ENCODE data around the gene AUTS2.

Gene AUTS2

DNA sequence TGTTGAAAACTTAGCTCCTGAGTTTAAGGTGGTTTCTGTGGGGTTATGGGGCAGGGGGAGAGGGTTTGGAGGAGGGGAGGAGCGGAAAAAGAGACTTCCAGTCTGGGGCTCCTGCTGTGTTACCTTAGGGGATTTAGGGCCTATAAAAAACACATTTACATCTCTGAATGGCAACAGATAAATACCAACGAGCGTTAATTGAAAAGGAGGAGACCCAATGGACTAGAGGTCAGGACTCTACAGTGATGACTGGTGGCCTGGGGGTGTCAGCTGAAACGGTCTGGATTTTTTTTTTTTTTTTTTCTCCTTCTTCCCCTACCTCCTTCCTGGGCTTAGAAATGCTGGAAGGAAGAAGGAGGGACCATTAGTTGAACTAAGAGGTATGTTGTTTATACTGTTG, 47.4 kb downstream of the AUTS2 start:
- Mint-ChIP-seq H3K27ac (no peak overlapping the region), H3K4me1 (peaks cover 25% of the 10 kb centered on the region), H3K9me3 (no peaks in the 10 kb centered on the region), H3K36me3 (ENCODE audit: low read depth) (no peaks in the 10 kb centered on the region), H3K4me3 (no peak overlapping the region), H3K27me3 (ENCODE audit: low read depth) (no peaks in the 10 kb centered on the region)
- TF ChIP-seq, protein P1, sequence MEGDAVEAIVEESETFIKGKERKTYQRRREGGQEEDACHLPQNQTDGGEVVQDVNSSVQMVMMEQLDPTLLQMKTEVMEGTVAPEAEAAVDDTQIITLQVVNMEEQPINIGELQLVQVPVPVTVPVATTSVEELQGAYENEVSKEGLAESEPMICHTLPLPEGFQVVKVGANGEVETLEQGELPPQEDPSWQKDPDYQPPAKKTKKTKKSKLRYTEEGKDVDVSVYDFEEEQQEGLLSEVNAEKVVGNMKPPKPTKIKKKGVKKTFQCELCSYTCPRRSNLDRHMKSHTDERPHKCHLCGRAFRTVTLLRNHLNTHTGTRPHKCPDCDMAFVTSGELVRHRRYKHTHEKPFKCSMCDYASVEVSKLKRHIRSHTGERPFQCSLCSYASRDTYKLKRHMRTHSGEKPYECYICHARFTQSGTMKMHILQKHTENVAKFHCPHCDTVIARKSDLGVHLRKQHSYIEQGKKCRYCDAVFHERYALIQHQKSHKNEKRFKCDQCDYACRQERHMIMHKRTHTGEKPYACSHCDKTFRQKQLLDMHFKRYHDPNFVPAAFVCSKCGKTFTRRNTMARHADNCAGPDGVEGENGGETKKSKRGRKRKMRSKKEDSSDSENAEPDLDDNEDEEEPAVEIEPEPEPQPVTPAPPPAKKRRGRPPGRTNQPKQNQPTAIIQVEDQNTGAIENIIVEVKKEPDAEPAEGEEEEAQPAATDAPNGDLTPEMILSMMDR (IDR thresholded peaks at IDR 0.05; ENCODE audit: unreplicated experiment in 3 of 3): no peak

DNA sequence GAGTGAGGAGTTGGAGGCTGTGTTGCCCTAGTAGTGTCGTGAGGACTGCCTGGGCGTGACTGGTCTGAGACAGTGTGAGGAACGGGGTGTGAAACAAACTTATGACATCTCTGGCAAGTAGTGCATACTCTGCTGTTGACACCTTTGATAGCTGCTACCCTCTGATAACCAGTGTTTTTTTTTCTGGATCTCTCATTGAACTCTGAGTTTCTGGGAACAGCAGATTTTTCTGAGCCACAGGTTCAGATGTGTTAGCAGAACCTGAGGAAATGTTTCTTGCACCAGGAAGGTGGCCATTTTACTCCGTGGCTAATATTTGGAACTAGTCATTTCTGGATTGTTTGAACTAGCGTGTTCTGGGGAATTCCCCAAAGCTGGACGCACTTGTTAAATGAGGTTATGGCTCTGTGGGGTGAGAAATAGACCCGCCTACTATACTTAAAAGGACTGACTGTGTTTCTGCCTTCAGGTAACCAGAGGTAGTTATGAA, 52.9 kb downstream of the AUTS2 start:
- Mint-ChIP-seq H3K27me3 (ENCODE audit: low read depth) (no peaks in the 10 kb centered on the region), H3K36me3 (ENCODE audit: low read depth) (no peaks in the 10 kb centered on the region), H3K4me3 (no peak overlapping the region), H3K4me1 (peaks cover 24% of the 10 kb centered on the region), H3K27ac (no peak overlapping the region), H3K9me3 (no peaks in the 10 kb centered on the region)
- TF ChIP-seq, protein P1 (IDR thresholded peaks at IDR 0.05; ENCODE audit: unreplicated experiment in 3 of 3): no peak

DNA sequence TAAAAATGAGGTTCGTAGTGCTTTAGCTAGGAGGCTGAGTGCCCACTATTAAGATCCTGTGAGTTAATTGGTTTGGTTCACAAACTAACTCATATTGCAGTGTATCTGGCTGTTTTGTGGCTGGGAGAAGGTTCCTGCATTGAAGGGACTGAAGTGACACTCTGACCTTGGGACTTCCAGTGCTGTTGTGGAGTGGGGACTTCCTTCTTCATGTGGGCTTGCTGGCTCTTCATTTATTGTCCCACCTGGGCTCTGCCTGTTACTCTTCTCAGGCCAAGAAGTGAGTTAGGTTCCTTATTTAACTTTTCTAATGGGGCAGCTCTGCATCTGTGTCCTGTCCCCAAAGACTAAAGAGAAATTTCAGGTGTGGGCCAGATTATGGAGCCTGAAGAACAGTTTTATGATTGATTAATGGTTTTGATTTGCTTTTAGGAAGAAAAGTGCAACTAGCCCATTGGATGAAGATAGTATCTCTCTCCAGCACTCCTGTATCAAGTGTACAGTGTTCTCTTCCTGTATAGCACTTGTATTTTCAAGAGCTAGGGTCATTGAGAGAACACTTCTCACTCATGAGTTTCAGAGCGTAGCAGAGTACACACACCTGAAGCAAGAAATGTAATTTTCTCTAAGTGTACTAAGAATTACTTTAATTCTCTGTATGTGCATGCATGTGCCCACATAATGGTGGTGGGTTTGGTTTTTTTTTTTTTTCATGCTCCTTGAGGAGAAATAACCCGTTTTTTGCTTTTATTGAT, 54.8 kb downstream of the AUTS2 start:
- peaks cover 38% of the 10 kb centered on the region for H3K4me1 Mint-ChIP-seq
- H3K36me3 Mint-ChIP-seq (ENCODE audit: low read depth): no peaks in the 10 kb centered on the region
- no peak overlapping the region for H3K4me3 Mint-ChIP-seq
- H3K9me3 Mint-ChIP-seq: no peaks in the 10 kb centered on the region
- no peak overlapping the region for H3K27ac Mint-ChIP-seq
- TF ChIP-seq, protein P1 (IDR thresholded peaks at IDR 0.05; ENCODE audit: unreplicated experiment in 3 of 3): no peak
- no peaks in the 10 kb centered on the region for H3K27me3 Mint-ChIP-seq (ENCODE audit: low read depth)

DNA sequence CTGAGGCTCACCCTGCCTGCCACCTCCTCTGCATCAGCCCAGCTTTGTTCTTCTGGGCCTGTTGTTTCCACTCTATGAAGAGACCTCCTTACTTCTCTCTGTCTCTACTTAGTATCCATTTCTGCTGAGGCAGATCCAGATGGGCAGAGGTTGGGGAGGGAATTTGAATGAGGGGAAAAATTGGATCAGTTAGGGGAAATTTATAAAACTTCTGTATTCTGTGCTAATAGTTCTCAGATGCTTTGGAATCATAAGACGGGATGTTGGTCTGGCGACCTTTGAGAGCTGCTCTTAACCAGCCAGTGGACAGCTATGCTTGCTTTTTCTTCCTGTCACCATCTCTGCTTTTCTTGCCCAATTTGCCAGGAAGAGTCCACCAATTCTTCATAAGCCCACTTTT, 55.5 kb downstream of the AUTS2 start:
- no peaks in the 10 kb centered on the region for H3K9me3 Mint-ChIP-seq
- peaks cover 39% of the 10 kb centered on the region for H3K4me1 Mint-ChIP-seq
- no peak overlapping the region for H3K27ac Mint-ChIP-seq
- no peaks in the 10 kb centered on the region for H3K27me3 Mint-ChIP-seq (ENCODE audit: low read depth)
- no peaks in the 10 kb centered on the region for H3K36me3 Mint-ChIP-seq (ENCODE audit: low read depth)
- TF ChIP-seq, protein P1 (IDR thresholded peaks at IDR 0.05; ENCODE audit: unreplicated experiment in 3 of 3): no peak
- no peak overlapping the region for H3K4me3 Mint-ChIP-seq

DNA sequence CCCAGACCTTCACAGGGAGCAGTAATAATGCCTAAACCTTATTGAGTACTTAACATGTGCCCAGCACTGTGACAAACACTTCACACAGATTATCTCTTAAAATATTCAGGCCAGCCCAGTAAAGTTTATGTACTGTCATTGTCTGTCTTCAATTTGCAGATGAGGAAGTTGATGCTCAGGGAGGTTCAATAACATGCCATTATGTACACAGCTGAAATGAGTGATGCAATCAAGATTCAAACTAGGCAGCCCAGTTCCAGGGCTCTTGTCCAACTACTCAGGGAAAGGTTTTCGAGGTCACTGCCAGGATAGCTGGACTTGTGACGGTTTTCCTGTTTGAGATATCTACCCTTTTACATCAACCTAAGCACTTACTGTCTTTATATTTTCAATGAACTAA, 56.1 kb downstream of the AUTS2 start:
- TF ChIP-seq, protein P1 (IDR thresholded peaks at IDR 0.05; ENCODE audit: unreplicated experiment in 3 of 3): no peak
- no peaks in the 10 kb centered on the region for H3K9me3 Mint-ChIP-seq
- H3K27me3 Mint-ChIP-seq (ENCODE audit: low read depth): no peaks in the 10 kb centered on the region
- no peak overlapping the region for H3K27ac Mint-ChIP-seq
- peaks cover 43% of the 10 kb centered on the region for H3K4me1 Mint-ChIP-seq
- H3K36me3 Mint-ChIP-seq (ENCODE audit: low read depth): no peaks in the 10 kb centered on the region
- H3K4me3 Mint-ChIP-seq: no peak overlapping the region
